Stimulated activated CD8-positive, alpha-beta memory T cell treated with anti-CD3 and anti-CD28 coated beads, Interleukin-2, amount 100 ng/mL, for 48 hours (primary cell): ENCODE data around the gene TMEM260.
"Not testable (repeated sequence)": the region's sequence is repeated elsewhere in the genome, so short reads cannot be mapped to it uniquely, and the experiment has no call there.

Source experiments
- DNase-seq, 2 donors: peaks; one replicate each; pipeline ENCODE4 v3.0.0-alpha.2; 2020; ENCODE audit warnings: low read depth in 2 of 2

TMEM260 gene

DNA sequence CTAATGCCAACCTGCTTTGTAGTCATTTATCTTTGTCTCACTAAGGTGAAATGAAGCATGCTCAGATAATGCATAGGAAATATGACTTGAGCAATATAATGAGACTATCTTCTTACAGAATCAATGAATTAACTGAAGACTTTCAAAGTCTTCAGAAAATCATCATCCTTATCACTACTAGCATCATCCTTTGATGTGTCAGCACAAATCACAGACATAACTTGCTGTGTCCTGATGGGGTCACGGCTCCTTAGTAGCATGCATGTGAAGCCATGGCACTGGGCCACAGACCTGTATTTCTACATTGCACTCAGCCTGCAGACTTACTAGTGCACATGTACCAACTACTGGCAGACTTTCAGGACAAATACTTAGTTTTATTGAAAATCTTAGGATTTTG is 18.9 kb downstream of the TMEM260 start:
- DNase-seq = no peak

DNA sequence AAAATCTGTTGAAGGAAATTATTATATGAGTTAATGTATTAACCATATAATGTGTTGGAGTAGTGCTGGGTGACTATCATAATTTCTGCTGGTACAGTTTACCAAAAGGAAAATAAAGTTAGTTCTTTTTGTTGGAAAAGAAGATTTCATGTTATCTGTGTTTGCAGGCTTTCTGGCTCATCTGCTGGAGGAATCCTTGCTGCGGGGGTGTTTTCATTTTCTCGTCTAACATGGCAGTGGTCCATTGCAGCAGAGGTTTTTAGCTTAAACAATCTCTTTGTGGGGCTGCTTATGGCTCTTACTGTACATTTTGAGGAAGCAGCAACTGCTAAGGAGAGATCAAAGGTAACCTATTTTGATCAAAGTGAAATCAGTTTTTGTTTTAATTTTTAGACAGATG is 24.1 kb downstream of the TMEM260 start:
- DNase-seq = no peak

DNA sequence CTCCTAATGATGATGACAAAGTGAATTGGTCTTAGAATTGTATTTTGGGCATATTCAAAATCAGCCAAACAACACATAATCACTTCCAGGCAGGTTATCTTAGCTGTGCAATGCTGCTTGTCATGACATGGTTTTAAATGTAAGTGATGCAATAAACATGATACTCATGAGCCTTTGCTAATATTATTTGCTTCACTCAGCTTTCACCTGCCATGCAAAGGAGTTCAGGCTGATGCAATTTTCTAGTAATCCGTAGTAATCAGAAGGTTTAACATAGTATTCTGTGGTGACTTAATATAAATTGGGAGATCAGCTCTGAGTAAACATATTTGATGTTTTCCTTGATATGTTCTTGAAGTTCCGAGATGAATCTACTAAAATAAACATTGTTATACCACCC is 29.1 kb downstream of the TMEM260 start:
- DNase-seq = no peak

DNA sequence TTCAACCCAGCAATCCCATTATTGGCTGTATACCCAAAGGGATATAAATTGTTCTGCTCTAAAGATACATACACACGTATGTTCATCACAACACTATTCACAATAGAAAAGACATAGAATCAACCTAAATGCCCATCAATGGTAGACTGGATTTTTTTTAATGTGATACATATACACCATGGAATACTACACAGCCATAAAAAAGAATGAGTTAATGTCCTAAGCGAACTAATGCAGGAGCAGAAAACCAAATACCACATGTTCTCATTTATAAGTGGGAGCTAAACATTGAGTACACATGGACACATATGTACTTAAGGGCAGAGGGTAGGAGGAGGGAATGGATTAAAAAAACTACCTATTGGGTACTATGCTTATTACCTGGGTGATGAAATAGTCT is 32.1 kb downstream of the TMEM260 start:
- DNase-seq = not testable (repeated sequence)

DNA sequence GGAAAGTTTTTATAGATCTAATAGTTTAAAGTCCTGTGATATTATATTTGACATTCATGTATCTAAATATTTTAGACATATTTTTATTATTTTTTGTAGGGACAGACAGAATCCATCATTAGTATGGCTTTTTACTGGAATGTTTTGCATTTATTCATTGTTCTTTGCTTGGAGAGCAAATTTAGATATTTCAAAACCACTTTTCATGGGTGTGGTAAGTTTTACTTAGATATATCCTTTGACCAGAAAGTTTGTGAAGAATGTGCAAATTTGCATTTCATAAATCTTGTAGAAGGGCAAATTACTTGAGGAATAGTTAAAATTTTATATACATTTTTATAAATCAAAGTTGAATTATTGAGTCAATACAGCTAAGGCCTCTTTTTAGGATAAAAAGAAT is 37.5 kb downstream of the TMEM260 start:
- no peak for DNase-seq

DNA sequence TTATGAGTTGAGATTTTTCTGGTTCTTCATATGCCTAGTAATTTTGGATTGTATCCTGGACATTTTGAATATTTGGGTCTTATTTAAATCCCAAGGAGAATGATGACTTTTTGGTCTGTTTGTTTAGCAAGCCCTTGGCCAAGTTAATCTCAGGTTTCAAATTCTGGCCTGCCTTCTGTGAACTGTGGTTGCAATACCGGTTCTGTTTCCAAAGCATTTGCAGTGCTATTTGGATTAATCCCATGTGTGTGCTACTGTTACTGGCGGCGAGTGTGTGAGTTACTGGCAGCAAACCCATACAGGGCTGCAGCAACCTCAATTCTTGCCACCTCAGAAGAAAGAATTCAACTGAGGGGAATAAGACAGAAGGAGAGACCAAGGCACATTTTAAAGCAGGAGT is 51.1 kb downstream of the TMEM260 start:
- DNase-seq = no peak

DNA sequence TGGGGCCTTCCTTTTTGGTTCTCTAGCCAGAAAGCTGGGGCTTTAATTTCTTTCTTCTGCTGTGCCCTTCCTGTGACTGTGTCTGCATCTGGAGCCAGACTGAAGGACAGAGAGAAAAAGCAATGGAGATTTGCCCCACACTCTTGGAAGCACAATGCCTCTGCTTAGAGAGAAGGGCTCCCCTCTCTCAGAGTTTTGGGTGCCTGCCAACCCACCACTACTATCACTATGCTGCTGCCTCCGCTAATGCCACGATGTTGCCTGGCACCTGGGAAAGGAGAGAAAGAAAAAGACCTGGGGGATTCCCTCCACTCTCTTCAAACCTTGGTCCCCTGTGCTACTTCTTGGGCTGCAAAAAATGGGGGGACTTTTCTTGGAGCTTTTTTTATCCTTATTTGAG is 52.6 kb downstream of the TMEM260 start:
- no peak for DNase-seq

DNA sequence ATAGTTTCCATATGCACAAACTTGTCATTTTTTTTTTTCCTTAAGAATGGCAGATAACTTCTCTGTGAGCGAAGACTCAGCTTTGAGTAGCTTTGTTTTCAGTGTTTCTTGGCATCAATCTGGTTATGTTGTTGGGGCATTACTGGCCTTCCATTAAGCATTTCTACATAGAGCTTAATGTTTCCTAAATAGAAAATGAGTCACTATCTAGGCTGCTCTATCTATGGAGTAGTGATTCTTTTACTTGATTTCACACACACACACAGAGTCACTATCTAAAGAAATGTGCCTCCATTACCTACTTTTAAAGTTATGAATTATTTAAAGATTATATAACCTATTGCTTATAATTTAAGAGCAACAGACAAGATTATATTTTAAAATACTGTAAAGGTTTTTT is 53.9 kb downstream of the TMEM260 start:
- no peak for DNase-seq

DNA sequence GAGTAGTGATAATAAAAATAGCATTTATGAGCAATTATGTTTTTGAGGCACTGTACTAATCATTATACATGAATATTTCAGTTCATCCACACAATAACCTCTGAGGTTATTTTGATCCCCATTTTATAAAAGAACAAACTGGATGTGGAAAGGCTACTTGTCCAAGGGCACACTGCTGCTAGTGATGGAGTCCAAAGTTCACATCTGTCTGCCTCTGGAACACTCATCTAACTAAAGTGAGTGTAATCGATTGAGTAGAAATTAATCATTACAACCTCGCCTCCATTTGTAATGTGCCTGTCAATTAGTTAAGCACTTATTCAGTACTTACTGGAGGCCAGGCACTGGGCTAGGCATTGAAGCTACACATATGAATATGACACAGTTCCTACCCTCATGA is 55.4 kb downstream of the TMEM260 start:
- DNase-seq = no peak

DNA sequence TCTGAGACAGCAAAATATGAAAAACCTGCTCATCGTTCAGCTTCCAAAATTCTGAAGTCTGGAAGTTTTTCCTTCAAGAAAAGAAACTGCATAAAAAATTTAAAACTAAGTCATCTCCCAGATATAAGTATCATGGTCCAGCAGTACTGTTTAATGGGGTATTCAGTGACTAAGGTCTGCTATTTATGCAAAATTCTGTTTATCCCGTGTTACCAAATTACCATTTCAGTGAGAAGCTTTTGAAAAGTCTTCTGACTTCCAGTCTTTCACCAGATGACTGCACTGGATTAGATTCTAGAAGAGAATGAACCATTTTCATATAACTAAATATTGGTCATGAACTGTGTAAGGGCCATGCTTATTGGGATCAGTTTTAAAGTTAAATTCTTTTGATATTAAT is 67.9 kb downstream of the TMEM260 start:
- no peak for DNase-seq

DNA sequence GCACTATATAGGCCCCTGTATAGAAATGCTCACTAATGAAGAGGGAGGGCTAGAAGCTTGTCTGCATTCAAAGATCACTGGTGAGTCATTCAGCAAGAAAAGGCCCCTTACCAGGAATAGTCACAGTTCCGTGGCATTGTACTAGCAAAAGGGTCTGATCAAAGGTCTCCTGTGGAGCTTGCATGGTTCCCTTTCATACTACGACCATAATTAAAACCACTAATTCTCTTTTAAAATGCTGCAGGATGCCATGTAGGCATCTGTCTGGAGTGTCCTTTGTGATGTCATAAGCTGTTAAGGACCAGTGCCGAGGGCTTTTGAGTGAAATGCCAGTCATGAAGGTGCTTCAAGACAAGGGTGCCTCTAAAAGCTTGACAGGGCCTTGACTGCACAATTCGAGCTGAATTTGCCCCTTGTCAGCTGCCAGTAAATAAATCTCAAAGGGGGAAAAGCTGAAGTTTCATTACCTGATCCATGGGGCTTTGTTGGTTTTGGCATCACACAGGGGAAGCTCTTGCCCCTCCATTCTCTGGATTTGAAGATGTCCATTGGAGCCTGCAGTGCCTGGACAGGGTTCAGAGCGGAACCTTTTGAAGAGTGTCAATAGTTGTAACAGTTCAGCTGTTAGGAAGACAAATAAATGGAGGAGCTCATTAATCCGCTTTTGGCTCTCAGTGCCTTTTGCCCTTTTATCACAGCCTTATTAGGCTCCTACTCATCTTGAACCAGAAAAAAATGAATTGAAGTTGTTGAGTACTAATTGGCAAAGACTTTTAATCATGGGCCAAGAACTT is 69.1 kb downstream of the TMEM260 start:
- DNase-seq = no peak

DNA sequence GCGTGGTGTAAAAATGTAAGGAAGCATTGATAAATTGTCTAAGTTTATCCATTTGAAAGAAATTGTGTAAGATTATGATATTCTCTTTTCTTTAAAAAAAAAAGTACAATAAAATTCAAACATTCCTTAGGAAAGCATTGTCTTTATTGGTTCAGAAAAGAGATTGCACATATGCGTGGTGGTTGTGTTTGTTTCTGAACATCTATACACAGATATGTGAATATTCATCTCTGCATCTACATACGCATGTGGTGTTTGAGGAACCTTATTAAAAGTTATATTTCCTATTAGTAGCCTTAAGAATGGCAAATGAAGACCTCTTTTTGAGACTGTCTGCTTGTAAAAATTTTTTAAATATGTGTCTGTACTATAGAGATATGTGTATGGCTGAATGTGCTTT is 69.8 kb downstream of the TMEM260 start:
- DNase-seq = no peak

DNA sequence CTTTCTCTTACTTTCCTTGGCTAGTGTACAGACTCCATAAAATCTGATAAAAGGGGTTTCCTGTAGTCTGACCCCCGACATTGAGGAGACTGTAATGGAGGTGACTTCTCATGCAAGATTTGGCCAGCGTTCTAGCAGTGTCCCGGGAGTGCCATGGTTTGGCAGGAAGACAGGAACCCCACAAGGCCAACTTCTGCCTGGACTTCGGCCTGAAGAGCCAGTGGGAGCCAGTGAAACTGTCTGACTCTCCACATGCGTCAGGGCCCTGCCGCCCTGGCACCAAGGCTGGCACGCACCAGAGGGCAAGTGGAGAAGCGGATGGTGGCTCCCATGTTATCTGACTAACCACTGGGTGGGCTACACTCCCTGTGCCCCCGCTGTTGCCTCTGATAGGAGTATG is 70.5 kb downstream of the TMEM260 start:
- no peak for DNase-seq

DNA sequence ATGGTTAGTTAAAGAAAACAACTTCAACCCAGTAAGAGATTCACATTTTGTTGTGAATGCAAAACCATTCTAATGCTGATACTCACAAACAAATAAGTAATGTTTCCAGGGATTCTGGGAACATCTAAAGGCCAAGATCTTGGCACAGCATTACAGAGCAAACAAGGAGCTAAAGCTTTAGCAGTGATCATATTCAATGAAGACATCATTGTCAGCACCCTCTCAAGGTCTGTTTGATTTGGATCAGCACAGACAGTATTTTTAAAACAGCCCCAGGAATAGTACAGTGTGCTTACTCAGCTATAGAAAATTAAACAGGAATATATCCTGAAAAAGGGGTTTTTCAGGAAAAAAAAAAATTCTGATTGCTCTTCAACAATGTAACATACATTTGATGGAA is 71.4 kb downstream of the TMEM260 start:
- no peak for DNase-seq

DNA sequence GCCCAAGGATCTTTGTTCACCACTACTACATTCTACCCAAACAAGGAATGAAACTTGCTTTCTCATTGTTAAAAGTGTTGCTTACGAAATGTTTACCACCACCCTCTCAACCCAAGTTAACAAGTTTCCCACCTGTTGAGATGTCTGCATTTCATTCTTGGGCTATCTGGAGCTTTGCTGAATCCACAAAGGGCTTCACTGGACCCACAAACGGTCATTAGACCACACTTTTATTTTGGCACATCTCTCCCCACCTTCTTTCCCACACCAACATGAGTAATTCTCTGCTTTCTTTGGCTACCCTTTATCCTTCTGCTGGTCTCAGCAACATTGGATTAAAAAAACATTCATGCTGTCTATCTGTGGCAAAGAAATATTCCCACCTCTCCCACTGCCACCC is 78.0 kb downstream of the TMEM260 start:
- DNase-seq = no peak

DNA sequence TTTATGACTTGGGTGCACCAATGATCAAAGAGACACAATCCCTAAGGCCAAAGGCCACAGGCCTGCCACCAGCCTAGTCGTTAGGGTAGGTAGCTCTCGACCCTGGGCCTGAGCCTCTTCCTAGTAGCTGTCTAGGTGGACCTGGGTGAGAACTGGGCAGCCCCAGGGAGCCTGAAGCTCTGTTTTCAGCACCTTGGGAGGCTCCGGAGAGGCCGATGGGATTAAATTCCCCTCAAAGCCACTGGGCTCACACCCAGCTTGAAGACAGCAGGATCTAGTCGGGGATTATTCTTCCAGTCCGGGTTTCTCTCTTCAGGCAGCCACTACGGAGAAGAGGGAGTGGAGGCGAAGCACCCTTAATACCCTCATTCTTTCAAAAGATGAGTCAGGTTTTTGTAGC is 79.8 kb downstream of the TMEM260 start:
- DNase-seq = no peak

DNA sequence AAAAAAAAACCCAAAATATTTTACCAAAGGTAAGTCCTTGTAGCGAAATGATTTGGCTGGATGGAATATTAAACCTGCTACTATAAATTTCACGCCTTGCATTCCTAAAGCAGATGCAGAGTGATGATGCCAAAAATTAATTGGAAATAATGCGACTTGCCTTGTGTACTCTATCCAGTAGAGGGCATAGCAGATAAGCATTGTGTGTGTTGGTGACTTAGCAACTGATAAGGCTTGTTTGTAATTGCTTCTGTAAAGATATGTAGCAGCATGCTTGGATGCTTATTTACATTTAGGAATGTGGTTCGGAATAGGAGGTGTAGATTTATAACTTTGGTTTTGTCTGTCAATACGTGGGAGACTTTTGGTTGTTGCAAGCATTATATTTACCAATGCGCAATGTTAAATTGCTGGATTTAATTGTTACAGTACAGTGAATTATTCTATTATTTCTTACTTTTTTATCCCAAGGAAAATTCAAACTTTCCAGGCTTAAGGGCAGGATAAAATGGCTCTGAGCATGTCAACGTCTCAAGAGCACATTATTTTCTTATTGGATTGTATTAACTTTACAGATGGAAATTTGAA is 80.5 kb downstream of the TMEM260 start:
- DNase-seq = no peak

DNA sequence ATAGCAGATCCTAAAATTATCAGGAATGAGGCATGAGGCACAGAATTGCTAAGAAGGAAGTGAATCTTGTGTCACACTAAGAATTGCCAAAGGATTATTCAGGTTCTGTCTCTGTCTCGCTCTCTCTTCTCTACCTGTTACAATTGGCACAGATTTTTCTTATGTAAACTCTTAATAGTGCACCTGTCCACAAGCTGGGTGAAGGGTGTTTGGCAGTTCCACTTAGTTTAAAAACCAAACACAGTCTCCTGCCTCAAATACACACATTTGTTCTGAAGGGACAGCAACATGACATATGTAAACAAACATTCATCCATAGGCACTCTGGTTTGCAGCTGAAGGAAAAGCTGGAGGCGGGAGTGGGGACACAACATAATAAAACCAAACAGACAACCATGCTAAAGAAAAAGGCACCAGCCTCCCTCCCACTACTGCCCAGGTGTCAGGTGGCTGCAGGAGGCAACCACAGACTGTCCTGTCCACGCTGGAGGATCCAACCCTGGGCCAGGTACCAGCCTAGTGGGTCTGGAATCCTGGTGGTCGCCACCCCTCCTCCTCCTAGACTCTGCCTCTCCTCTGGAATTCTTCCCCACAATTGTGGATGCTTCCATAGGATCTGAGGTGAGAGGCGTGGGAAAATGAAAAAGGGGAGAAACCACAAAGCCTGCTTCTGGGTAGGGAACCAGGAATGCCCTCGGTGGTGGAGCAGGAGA is 81.2 kb downstream of the TMEM260 start:
- DNase-seq = no peak

DNA sequence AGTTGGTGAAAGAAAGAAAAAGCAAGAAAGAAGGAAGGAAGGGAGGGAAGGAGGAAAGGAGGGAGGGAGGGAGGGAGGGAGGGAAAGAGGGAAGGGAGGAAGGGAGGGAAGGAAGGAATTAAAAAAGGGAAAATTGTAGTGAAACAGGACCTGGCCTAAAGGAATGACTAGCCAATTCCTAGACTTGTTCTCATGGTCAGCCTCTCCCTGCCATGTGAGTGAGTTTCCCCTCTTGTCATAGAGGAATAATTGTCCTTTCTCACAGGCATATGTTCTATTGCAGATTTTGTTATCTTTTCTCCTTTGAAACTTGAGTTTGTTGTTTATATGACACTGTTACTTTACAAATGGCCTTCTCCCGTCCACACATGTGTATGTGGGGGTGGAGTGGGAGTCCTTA is 81.9 kb downstream of the TMEM260 start:
- no peak for DNase-seq

DNA sequence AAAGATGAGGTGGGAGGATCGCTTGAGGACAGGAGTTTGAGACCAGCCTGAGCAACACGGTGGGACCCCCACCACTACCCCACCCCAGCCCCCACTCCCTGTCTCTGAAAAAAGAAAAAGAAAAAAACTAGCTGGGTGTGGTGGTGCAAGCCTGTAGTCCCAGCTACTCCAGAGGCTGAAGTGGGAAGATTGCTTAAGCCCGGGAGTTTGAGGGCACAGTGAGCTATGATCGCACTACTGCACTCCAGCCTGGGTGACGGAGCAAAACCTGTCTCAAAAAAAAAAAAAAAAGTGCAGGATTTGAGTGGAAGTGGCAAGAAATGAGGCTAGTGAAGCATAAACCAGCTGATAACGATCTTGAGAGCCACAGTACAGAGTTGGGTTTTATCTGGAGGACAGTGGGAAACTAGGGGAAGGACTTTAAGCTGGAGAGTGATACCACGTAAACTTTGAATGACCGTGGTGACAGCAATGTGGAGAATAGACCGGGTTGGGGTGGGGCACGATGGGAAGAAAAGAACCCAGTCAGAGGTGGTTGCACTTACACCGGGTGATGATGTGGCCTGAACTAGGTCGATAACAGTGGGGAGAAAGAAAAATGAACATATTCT is 85.3 kb downstream of the TMEM260 start:
- no peak for DNase-seq

DNA sequence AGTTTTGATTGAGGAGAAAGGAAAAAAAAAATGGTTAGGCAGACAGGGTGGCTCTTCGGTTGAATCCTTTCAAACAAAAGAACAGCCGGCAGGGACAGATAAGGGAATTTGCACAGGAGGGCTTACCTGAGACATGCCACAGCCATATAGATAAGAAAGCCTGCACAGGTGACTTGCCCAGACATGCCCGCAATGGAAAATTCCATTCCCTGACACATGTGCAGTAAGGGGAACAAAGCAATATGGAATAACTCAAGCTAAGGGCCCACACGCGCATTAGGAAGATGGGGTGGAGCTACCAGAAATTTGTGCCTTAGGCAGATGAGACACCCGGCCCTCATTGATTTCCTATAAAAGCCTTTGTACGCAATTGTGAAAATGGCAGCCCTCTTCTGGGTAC is 86.7 kb downstream of the TMEM260 start:
- no peak for DNase-seq

DNA sequence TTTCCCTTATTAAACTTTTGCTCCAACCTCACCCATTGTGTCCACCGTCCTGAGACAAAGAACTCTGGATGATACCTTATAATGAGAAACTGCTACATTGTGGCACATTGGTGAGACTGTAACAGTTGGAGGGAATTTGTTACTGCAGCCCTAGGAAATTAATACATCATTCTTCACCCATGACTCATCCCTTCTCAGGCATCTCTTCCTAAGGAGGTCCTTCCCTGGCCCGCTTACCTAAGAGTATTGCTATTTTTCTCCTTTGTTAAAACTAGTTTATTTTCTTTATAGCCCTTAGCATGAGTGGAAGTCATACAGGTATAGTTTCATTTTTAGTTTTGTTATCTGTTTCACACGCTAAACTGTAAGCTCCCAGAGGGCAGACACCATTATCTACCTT is 87.1 kb downstream of the TMEM260 start:
- no peak for DNase-seq

DNA sequence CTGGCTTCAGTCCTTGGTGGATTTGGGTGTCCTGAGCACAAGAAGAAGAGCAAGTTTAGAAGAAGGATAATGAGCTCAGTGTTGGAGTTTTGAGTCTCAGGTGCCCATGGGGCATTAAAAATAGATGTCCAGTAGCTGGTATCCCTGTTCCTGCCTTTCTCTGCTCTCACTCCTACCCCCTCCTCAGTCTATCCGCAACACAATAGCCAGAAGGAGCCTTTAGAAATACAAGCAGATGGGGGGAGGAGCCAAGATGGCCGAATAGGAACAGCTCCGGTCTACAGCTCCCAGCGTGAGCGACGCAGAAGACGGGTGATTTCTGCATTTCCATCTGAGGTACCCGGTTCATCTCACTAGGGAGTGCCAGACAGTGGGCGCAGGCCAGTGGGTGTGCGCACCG is 87.7 kb downstream of the TMEM260 start:
- not testable (repeated sequence) for DNase-seq
